Skin epidermis (tissue), 12 donors: ENCODE data around the gene CAGE1.

Experiments
- H3K27ac ChIP-seq, 21 experiments: fragments of 200-600 bp; sonication (generic) in 11 of 21; one replicate each; pipeline ENCODE4 v1.5.0; 2020; ENCODE audit warnings: mild to moderate bottlenecking in 3 of 21, inconsistent platforms in 2 of 21, moderate library complexity in 2 of 21
- H3K4me3 ChIP-seq, 7 experiments: fragments of 200-600 bp; sonication (generic) in 2 of 7; one replicate each; pipeline ENCODE4 v1.5.0; 2020; ENCODE audit warnings: inconsistent platforms in 2 of 7, mild to moderate bottlenecking in 2 of 7, moderate library complexity in 1 of 7

The CAGE1 gene

DNA sequence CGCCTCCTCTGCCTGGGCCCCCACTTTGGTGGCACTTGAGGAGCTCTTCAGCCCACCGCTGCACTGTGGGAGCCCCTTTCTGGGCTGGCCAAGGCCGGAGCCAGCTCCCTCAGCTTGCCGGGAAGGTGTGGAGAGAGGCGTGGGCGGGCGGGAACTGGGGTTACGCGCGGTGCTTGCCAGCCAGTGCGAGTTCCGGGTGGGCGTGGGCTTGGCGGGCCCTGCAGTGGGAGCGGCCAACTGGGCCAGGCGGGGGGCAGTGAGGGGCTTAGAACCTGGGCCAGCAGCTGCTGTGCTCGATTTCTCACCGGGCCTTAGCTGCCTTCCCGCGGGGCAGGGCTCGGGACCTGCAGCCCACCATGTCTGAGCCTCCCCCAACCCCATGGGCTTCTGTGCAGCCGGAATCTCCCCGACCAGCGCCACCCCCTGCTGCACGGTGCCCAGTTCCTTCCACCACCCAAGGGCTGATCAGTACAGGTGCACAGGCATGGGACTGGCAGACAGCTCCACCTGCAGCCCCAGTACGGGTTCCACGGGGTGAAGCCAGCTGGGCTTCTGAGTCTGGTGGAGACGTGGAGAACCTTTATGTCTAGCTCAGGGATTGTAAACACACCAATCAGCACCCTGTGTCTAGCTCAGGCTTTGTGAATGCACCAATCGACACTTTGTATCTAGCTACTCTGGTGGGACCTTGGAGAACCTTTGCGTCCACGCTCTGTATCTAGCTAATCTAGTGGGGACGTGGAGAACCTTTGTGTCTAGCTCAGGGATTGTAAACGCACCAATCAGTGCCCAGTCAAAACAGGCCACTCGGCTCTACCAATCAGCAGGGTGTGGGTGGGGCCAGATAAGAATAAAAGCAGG lies 74.2 kb downstream of the CAGE1 start:
- Histone ChIP-seq H3K4me3 (peak overlapping the region in 3 of 7 experiments; percentile 1 to 25 (median 5)), H3K27ac (peak overlapping the region in 6 of 21 experiments; percentile 7 to 98 (median 40))

DNA sequence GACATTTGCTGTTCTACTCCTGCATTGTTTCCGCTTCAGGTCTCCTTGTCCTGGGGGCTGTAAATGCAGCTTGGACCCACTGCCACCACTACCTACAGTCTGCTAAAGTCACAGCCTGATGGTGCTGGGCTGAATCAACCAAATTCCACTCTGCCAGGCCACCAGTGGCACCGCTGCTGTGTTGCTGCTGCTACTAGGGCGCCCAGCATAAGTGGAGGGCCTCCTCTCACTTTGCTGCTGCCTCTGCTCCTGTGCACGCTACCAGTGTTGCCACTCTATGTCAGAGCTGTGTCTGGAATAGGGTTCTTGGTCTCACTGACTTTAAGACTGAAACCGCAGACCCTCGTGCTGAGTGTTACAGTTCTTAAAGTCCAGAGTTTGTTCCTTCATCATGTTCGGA lies 75.1 kb downstream of the CAGE1 start:
- peak overlapping the region in 1 of 7 experiments; percentile 25 for H3K4me3 ChIP-seq
- H3K27ac ChIP-seq = peak overlapping the region in 5 of 21 experiments; percentile 14 to 98 (median 43)

DNA sequence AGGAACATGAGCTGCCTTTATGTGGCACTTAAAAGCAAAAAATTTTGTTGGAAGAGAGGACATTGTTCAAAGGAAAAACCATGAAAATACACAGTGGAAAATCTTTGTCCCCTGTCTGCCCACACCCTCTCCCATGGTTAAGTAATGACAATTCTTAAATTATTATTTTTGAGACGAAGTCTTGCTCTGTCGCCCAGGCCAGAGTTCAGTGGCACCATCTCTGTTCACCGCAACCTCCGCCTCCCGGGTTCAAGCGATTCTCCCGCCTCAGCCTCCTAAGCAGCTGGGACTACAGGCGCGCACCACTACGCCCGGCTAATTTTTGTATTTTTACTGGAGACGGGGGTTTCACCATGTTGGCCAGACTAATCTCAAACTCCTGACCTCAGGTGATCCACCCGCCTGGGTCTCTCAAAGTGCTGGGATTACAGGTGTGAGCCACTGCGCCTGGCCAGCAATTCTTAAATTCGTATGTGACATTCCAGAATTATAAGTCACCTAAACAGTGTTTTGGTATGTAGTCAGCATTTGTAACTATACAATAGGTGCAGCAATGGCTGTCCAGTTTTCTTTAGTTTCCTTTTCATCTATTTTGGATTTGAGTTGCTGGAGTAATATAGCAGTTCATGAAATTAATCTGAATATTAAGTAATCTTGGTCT lies 75.9 kb downstream of the CAGE1 start:
- peak overlapping the region; percentile 77 to 100 (median 96) for H3K4me3 ChIP-seq
- peak overlapping the region in 20 of 21 experiments; percentile 39 to 98 (median 93) for H3K27ac ChIP-seq

DNA sequence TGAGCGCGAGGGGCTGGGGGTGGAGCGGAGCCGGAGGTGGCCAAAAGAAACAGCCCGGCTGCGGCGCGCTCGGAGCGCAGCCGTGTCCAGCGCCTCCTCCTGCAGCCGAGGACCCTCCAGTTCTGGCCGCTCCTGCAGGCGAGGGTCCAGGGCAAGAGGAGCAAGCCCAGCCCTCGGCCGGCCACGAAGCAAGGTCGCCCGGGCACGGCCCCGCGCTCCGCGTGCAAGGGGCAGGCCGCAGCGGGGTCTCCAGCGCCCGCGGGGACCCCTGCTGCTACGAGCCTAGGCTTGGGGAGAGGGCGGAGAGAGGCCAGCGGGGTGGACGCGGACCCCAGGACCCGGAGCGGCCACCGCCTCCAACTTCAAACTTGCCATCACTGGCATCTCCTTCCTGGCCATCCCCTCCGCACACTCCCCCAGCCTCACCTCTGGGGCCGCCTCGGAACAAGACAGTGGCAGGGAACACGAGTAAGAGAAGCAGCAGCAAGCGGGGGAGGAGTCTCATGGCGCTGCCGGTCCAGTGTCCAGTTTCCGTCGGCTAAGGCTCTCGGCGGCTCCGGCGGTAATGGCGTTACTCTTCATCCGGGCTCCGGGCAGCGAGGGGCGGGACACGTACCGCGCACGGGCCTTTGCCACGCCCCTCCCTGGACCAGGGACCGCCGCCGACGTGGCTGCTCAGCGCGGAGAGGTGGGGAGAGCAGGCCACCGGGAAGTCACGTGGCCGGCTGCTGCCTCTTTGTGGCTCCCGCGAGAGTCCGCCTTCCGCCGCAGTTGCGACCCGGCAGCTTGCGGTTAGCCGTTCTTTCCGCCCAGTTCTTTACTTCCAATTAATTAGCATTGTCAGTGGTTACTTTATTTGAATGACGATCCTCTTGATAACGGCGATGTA lies 76.7 kb downstream of the CAGE1 start, which contains the start of gene SSR1:
Gene SSR1, minus strand, starts transcription at position 584 of the 889 bp plus-strand sequence. Its CDS starts 79 bp downstream, at position 505.
- Histone ChIP-seq H3K4me3 (peak within 1 kb of the TSS; percentile 77 to 100 (median 96)), H3K27ac (peak within 1 kb of the TSS; percentile 44 to 98 (median 93))

DNA sequence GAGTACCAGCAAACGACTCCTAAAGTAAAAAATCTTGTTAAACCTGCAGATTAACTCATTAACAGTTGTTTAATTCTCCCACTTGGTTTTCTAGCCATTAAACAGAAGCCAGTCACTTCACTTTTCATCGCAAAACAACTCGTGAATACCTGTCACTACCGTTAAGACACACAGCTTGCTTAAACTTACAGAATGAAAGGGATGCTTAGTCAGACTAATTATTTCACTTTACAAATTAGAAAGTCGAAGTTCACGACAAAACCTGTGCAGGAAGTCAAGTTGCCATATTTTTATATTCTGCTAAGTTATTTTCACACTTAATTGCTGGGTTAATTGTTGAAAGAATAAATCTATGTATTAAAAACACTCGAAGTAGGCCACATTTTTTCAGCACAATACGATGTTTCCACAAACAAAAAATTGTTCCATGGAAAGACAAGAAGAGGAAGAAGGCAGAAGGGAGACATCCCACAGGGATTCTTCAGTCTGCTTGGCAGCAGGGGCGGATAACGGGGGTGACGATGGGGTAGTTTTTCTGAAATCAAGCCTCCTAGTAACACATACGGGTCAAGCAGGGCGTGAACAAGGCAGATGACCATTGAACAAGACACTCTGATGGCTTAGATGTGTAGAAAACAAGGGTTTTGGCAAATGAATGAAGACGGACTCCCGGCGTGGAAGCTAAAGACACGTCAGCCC lies 77.5 kb downstream of the CAGE1 start:
- Histone ChIP-seq H3K27ac (peak overlapping the region; percentile 44 to 98 (median 93)), H3K4me3 (peak overlapping the region; percentile 77 to 100 (median 96))

DNA sequence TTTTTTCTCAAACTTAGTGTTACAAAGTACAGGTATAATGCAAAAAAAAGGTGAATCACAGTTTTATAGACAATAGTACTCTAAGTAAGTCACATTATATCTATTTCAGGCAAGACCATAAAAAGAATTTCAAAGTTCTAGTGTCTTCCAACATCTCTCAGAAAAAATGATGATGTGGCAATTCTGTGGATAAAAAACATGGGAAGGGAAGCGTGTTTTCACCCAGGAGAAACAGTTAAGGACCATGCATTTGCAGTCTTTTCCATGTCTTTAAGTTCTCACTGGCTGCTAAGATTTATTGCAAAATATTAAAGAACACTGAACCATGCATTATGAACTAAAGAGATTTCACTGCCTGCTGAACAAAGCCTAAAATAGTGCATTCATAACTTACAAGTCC lies 78.4 kb downstream of the CAGE1 start:
- Histone ChIP-seq H3K4me3 (peak overlapping the region in 1 of 7 experiments; percentile 100), H3K27ac (peak overlapping the region in 3 of 21 experiments; percentile 95 to 98 (median 95))

DNA sequence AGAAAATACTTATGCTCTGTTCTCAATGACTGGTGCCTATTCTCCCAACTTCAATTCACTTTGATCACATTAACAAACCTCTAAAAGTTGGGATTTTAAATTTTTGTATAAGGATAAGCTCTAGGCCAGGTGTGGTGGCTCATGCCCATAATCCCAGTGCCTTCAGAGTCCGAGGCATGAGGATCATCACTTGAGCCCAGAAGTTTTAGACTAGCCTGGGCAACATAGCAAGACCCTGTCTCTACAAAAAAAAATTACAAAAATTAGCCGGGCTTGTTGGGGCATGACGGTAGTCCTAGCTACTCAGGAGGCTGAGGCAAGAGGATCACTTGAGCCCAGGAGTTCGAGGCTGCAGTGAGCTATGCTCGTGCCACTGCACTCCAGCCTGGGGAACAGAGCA lies 80.5 kb downstream of the CAGE1 start:
- Histone ChIP-seq H3K27ac (peak overlapping the region in 1 of 21 experiments; percentile 34), H3K4me3 (no peak overlapping the region)

DNA sequence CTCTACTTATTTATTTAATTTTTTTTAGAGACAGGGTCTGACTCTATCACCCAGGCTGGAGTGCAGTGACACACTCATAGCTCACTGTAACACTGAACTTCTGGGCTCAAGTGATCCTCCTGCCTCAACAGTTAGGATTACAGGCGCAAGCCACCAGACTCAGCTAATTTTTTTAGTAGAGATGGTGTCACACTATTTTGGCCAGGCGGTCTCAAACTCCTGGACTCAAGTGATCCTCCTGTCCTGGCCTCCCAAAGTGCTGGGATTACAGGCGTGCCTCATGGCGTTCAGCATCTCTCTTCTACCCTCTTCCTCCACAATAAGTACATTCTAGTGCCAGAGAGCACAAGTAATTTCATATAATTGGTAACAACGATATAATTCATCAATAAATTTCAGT lies 82.0 kb downstream of the CAGE1 start:
- Histone ChIP-seq H3K27ac (no peak overlapping the region), H3K4me3 (no peak overlapping the region)

DNA sequence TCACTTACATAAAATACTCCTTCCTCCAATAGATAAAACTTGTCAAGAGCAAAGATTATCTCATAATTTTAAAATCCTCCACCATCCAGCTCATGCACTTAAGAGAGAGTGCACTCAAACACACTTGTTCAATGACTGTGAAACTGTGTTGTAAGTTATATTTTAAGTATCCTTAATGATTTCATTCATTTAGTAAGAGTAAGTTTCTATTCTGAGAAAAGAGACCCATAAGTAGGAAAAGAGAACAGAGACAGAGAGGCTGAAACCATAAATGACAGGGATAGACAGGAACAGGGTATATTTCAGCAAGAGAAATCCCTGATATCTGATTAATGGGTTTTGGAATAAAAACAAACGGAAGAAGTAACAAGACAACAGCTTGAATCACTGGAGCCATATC lies 84.7 kb downstream of the CAGE1 start:
- H3K4me3 ChIP-seq = no peak overlapping the region
- H3K27ac ChIP-seq = no peak overlapping the region

DNA sequence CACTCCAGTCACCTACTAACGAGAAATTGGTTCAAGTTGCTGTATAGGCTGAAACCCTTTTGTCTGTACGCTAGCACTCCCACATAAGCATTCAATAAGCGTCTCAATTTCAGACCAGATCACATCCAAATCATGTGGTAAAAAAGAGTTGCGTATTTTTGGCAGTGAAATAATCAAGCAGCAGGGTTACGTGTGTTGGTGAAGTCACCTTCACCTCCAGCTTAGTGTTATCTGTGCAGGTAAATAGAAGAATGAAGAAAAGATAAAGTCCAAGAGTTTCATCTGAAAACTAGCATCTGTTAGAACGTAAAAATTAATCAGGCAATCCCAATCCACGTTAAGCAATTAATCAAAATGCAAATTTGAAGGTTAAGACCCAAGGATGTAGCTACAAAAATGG lies 87.8 kb downstream of the CAGE1 start:
- H3K4me3 ChIP-seq = no peak overlapping the region
- no peak overlapping the region for H3K27ac ChIP-seq

DNA sequence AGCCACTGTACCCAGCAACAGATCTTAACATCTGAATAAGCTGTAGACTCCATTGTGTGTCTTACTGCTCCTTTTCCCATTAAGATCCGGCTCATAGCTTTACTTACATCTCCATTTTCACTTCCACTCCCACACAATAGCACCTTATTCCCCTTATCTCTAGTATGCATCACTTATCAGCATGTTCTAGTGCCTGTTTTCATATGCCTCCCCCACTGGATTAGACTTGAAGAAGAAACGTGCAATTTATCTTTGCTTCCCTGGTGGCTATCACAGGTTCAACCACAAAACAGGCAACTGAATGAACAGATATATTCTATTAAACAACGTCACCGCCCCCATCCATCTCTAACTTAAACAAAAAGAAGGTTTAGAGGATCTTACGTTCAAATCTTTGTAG lies 88.6 kb downstream of the CAGE1 start:
- Histone ChIP-seq H3K27ac (no peak overlapping the region), H3K4me3 (no peak overlapping the region)

DNA sequence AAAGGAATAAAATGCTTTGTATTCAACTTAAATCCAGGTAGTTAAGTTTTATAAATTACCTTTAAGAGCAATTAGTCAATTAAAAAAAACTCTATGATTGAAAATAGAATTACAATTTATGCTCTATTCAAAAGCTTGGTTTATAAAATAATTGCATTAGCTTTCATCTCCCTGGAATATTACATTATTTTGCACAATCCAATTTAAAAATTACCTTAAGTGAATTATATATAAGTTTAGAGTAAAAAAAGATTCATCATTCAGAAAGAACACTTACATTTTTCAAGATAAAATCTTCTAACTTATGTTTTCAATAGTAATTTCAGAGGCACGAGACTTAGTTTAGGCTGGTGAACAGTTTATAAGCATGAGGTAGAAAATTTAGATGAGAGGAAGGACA lies 91.4 kb downstream of the CAGE1 start:
- no peak overlapping the region for H3K27ac ChIP-seq
- H3K4me3 ChIP-seq = no peak overlapping the region

DNA sequence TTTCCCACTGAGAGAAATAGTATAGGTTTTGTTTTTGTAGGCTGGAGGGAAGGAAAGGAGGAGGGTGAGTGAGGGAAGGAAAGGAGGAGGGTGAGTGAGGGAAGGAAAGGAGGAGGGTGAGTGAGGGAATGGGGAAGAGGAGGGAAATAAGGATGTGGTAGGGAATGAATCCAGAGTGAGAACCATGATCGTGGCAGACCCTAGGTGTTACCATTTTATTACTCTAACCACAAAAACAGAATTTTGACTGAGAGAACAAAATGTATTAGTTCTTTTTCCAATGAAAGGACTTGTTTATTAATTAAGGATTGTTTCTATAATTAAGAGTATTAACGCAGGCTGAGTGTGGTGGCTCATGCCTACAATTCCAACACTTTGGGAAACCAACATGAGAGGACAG lies 92.9 kb downstream of the CAGE1 start:
- H3K4me3 ChIP-seq = no peak overlapping the region
- H3K27ac ChIP-seq = no peak overlapping the region

DNA sequence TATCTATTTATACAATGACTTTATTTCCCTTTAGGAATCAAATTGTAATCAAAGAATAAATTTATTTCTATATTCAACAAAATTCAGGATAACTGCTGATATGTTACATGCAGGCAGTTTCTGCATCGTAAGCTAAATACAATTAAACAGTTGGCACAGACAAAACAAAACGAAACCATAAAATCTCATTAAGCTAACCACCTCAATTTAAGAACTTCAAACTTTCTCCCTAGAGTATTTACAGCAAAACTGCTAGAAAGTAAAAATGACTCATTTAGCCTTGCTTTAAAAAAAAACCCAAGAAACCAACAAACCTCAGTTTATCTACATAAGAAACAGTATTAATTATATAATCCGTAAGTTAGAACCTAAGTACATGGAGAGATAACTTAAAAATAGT lies 93.6 kb downstream of the CAGE1 start:
- Histone ChIP-seq H3K27ac (no peak overlapping the region), H3K4me3 (no peak overlapping the region)

DNA sequence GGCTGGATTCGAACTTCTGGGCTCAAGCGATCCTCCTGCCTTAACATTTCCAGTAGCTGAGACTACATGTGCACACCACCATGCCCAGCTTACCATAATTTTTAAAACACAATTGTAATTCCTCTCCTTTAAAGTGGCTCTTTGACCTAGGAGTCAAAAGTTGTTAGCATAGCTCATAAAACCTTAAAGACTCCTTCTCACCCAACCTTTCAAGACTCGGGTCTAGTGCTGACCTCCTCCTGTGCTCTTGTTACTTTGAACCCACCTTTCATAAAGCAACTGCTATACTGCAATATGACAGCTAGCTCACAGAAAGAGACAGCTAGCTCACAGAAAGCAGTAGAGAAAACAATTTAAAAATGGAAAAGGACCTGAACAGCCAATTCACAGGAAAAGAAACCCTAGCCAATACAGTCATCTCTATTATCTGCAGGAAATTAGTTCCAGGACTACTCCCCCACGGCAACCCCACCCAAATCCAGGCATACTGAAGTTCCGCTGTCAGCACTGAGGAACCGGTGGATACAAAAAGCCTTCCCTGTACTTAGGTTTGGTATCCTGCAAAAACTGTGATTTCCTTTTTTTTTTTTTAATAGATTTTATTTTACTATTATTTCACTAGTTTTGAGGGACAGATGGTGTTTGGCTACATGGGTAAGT lies 96.8 kb downstream of the CAGE1 start:
- peak overlapping the region in 2 of 21 experiments; percentile 18 to 24 for H3K27ac ChIP-seq

DNA sequence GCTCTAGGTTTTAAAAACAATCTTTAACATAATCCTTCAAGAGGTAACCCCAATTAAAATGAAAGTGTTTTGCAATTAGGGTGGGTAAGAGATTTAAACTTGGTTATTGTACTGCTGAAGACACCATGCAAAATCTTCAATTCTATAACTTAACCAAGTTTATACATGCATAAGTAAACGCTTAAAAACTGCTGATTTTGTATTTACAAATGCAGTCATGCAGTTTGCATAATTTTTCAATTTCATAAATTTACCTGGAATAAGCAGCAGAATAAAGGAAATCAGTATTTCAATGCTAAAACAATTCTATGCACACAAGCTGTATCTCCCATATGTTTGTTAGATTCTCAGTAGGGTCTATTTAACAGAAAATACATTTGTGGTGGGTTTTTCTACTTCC lies 99.5 kb downstream of the CAGE1 start:
- Histone ChIP-seq H3K27ac (no peak overlapping the region), H3K4me3 (no peak overlapping the region)

More for the DNA sequence above, 96.8 kb downstream of the CAGE1 start:
- no peak overlapping the region for H3K4me3 ChIP-seq

DNA sequence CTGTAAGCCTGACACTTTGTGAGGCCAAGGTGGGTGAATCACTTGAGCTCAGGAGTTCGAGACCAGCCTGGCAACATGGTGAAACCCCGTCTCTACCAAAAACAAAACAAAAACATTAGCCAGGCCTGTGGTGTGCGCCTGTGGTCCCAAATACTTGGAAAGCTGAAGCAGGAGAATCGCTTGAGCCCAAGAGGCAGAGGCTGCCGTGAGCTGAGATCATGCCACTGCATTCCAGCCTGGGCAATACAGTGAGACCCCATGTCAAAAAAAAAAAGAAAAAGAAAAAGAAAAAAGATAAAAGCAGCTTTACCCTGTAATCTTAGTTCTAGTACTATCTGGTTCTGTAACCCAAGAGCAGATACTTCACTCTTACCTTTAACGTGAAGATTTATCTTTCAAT lies 104.1 kb downstream of the CAGE1 start:
- H3K27ac ChIP-seq = no peak overlapping the region
- no peak overlapping the region for H3K4me3 ChIP-seq

DNA sequence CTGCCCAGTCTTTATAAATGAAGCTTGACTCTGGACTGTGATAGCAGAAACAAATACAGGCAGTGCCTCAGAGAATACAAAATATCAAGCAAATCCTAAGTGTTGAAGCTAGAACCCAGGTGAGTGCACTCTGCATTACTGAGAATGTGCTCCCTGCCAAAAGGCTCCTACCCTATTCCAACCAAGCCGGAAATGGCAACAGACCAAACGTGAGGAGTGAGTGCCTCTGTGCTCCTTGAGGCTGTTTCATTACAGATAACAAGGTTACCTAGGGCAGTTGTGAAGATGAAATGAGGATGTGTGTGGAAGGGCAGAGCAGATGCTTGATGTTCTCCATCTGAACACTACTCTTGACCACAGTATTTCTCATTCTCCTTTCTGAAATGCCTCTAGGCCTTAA lies 105.9 kb downstream of the CAGE1 start:
- Histone ChIP-seq H3K27ac (no peak overlapping the region), H3K4me3 (no peak overlapping the region)
